ENCODE data around the gene ANKIB1.

DNA sequence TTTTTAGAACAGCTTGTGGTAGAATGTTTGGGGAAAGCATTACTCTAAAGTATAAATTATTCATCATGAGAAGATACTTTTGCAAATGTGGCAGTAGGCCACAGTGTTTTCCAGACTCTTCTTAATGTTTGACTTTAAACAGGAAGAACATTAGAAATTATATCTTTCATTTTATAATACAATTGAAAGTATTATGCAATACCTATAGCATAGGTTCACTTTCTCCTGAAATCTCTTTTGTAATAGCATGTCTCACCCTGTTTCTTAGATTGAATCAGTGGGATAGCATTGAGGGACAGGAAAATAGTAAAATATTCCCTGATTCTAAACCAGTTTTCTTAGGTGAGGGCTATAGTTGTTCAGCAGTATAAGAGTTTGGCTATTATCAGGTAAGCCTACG, 23.1 kb downstream of the ANKIB1 start:
- TF ChIP-seq SUZ12 (IDR thresholded peaks at IDR 0.05) (no peak), NFRKB (IDR thresholded peaks at IDR 0.05) (no peak), FOXM1 (IDR thresholded peaks at IDR 0.05; ENCODE audit: borderline replicate concordance) (no peak)

All from HEK293T (cell line).